Lower leg skin (tissue), 4 donors: ENCODE data around the gene TSHZ2. TPM values are rescaled to one million over a fixed set of nuclear protein-coding genes. Genes with fewer than 3 reads are reported as not detected.

Source experiments
- DNase-seq, 2 donors: peaks; one replicate each; pipeline ENCODE4 v3.0.0-alpha.2; 2019; ENCODE audit warnings: low spot score in 2 of 2
- H3K4me3 ChIP-seq: fragments of 200-600 bp; sonication (generic); 2 replicates; pipeline ENCODE4 v1.5.1; 2017; ENCODE audit warnings: mild to moderate bottlenecking, low read depth; ENCODE audit not compliant: poor library complexity, severe bottlenecking
- POLR2A ChIP-seq, 2 donors: fragments of 450-650 bp; IDR thresholded peaks; one replicate each; pipeline ENCODE4 v1.6.1; 2016 to 2017; ENCODE audit warnings: antibody characterized with exemption in 2 of 2, mild to moderate bottlenecking in 1 of 2, moderate library complexity in 1 of 2
- WGBS, 2 donors: methylation state at CpG; one replicate each; pipeline ENCODE4 v1.1.5; 2018; 5-methylcytosine and 5-hydroxymethylcytosine counted together
- intact Hi-C: fragments of 100-400 bp; cut with DNase I; formaldehyde crosslinking; loops from one replicate; pipeline ENCODE4 v1.15.0; 2023; ENCODE audit warnings: low total_unique reads
- total RNA-seq, 4 donors: library from RNA; depleted of rRNA; stranded (reverse); fragments of >200 nt; gene quantifications; one replicate each; pipeline ENCODE4 v1.1.0, GENCODE V29; 2016
- TF ChIP-seq, protein P1 (sequence below), 3 donors: fragments of 450-650 bp; IDR thresholded peaks; one replicate each; pipeline ENCODE4 v1.5.1; 2016; ENCODE audit warnings: antibody characterized with exemption in 3 of 3, mild to moderate bottlenecking in 3 of 3, moderate library complexity in 2 of 3

TSHZ2 gene
- total RNA-seq, 4 donors from 2014 or later = 8.1 to 25.7 (median 10.5) TPM

DNA sequence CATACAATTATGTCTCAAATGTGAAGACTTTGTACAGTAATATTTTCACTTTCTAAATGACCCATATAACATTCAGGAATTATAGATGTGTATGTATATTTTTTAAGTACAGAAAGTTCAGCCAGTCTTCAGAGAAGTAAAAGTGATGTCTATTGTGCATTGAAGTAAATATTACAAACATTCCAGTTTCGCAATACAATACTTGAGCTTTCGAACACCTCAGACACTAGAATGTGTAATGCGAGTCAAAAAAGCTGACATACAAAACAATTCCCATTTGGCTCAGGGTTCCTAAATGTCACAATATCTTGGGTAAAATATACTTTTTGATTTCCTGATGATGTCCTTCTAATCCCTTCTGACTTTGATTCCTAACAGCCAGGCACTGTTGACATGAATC is 520.1 kb downstream of the TSHZ2 start:
- 75 to 79% methylated on average over 3 of the region's 3 CpGs for WGBS, 2 donors
- H3K4me3 ChIP-seq = no peak overlapping the region
- intact Hi-C loops = no loop called here
- TF ChIP-seq, protein P1, sequence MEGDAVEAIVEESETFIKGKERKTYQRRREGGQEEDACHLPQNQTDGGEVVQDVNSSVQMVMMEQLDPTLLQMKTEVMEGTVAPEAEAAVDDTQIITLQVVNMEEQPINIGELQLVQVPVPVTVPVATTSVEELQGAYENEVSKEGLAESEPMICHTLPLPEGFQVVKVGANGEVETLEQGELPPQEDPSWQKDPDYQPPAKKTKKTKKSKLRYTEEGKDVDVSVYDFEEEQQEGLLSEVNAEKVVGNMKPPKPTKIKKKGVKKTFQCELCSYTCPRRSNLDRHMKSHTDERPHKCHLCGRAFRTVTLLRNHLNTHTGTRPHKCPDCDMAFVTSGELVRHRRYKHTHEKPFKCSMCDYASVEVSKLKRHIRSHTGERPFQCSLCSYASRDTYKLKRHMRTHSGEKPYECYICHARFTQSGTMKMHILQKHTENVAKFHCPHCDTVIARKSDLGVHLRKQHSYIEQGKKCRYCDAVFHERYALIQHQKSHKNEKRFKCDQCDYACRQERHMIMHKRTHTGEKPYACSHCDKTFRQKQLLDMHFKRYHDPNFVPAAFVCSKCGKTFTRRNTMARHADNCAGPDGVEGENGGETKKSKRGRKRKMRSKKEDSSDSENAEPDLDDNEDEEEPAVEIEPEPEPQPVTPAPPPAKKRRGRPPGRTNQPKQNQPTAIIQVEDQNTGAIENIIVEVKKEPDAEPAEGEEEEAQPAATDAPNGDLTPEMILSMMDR (IDR thresholded peaks at IDR 0.05) = no peak
- TF ChIP-seq POLR2A (IDR thresholded peaks at IDR 0.05) = no peak
- DNase-seq = no peak

DNA sequence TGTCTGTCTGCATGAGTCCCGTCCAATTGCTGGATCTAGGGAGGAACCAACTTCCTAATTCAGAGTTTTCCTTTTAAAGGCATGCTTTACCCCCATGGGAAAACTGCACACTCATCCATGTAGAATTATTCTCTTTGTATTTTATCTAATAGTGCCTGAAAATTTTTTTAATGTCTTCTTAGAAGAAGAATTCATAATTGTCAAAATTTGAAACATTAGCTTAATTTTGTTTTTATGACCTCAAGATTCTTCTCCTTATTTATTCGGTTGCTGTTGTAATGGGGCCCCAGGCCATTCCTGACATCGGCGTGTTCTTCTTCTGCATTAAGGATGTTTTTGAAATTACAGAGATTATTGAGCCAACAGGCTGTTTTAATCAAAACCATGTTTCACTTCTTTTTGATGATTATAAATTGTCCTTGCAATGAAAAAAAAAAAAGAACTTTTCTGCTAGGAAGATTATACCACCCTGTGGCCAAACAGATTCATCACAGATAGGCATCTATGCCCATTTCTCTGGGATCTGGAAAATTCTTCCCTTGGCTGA is 521.2 kb downstream of the TSHZ2 start:
- no peak overlapping the region for H3K4me3 ChIP-seq
- DNase-seq = no peak
- intact Hi-C loops = no loop called here
- no peak for TF ChIP-seq POLR2A (IDR thresholded peaks at IDR 0.05)
- TF ChIP-seq, protein P1 (IDR thresholded peaks at IDR 0.05) = no peak
- 22 to 30% methylated on average over 4 of the region's 4 CpGs for WGBS, 2 donors

DNA sequence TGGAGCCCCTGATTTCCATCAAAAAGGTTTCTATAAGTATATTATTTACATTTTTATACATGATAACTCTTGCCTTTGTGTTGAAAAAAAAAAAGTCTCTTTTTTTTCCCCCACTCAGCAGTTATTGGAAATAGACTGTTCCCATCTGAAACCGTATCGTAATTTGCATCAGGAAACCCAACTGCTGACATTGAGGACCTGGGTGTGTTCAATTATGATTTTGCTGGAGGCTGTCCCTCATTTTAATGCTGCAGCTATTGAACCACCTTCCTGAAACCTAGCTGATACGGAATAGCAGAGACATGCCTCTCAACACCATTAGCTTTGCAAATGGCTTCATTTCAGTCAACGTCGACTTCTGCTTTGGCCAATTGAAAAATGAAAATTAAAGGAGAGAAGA is 522.6 kb downstream of the TSHZ2 start:
- intact Hi-C loops = no loop called here
- no peak overlapping the region for H3K4me3 ChIP-seq
- TF ChIP-seq, protein P1 (IDR thresholded peaks at IDR 0.05) = no peak
- TF ChIP-seq POLR2A (IDR thresholded peaks at IDR 0.05) = no peak
- DNase-seq = no peak
- 69 to 78% methylated on average over 5 of the region's 5 CpGs for WGBS, 2 donors

DNA sequence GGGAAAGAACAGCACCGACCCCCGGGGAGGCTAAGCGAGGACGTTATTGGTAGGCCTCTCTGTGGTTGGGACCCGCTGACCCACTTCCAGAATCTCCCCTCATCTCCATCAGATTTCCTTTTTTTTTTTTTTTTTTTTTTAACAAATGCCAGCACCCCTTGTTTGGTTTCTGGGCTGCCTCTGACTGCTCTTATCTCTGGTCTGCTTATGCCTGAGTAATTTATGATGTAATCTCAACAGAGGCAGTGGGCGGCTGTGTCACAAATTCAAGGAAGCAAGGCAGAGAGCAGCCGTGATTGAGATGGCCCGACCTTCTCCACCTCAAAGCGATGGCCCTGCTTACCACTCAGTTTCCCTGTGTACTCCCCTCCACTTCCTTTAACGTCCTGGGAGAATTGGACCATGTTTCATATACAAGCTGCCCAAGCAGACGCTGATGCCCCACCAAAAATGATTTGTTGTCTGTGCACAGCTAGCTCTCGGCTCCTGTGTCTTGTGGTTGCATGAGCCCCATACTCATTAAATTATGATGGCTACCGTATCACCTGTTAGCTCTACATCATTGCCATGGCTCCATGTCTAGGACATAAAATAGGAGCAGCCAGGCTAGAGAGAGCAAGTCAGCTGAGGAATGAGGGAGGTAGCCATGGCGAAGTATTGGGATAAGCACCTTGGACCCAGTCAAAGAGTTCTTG is 523.4 kb downstream of the TSHZ2 start:
- H3K4me3 ChIP-seq = no peak overlapping the region
- WGBS, 2 donors = 84 to 88% methylated on average over 14 of the region's 14 CpGs
- intact Hi-C loops = no loop called here
- TF ChIP-seq POLR2A (IDR thresholded peaks at IDR 0.05) = no peak
- TF ChIP-seq, protein P1 (IDR thresholded peaks at IDR 0.05) = no peak
- DNase-seq = no peak

- no peak for TF ChIP-seq POLR2A (IDR thresholded peaks at IDR 0.05)
- TF ChIP-seq, protein P1 (IDR thresholded peaks at IDR 0.05) = no peak
- DNase-seq = no peak
- intact Hi-C loops = no loop called here
- no peak overlapping the region for H3K4me3 ChIP-seq
- WGBS, 2 donors = 71 to 91% methylated on average over 3 of the region's 3 CpGs
These were observed 525.1 kb downstream of the TSHZ2 start for GRCh38 chr20:53497246-53497645.
